ENCODE measurements around the gene RIN1. TPM values are rescaled to one million over a fixed set of nuclear protein-coding genes. Genes with fewer than 3 reads are reported as not detected.

RIN1 gene
- total and polyA plus RNA-seq, 2 of the 13 experiments (the other 11 are each of a cell fraction or from before 2014, with no cell fraction given): 2.4 to 4.1 TPM

GRCh38 chr11:66288671-66289547 lies 47.3 kb downstream of the RIN1 start, which contains the start of gene YIF1A (continued):
- TF ChIP-seq THAP11 (CRISPR knock-in tag; IDR thresholded peaks at IDR 0.05) (peak; percentile 89), ZNF160 (CRISPR knock-in tag; IDR thresholded peaks at IDR 0.05) (no peak), SMAD9 (CRISPR knock-in tag; IDR thresholded peaks at IDR 0.05) (no peak; the same call in 1 of the 2 replicates), ZNF224 (CRISPR knock-in tag; IDR thresholded peaks at IDR 0.05) (no peak), CENPBD1 (CRISPR knock-in tag; IDR thresholded peaks at IDR 0.05; ENCODE audit: borderline replicate concordance, low read depth) (no peak), SAFB2 (CRISPR knock-in tag; IDR thresholded peaks at IDR 0.05; ENCODE audit: borderline replicate concordance, low read depth) (no peak; the same call in 1 of the 2 replicates), SNAI1 (CRISPR knock-in tag; IDR thresholded peaks at IDR 0.05; ENCODE audit: borderline replicate concordance) (no peak), MED8 (CRISPR knock-in tag; IDR thresholded peaks at IDR 0.05; ENCODE audit: insufficient replicate concordance) (no peak), ZFP90 (CRISPR knock-in tag; IDR thresholded peaks at IDR 0.05; ENCODE audit: borderline replicate concordance) (peak; percentile 46; the same call in 1 of the 2 replicates), U2AF2 (IDR thresholded peaks at IDR 0.05; ENCODE audit: low read depth, low read length) (no peak), HNF4G (IDR thresholded peaks at IDR 0.05; ENCODE audit: borderline replicate concordance, low read depth, low read length) (no peak; the same call in 1 of the 2 replicates), HNF4G (CRISPR knock-in tag; IDR thresholded peaks at IDR 0.05; ENCODE audit: borderline replicate concordance, low read depth) (peak; percentile 45; the same call in 1 of the 2 replicates), KAT8 (CRISPR knock-in tag; IDR thresholded peaks at IDR 0.05) (peak; percentile 56), ZNF207 (IDR thresholded peaks at IDR 0.05; ENCODE audit: borderline replicate concordance) (no peak), CREB1 (IDR thresholded peaks at IDR 0.05) (peak; percentile 89), CREB1 (CRISPR knock-in tag; IDR thresholded peaks at IDR 0.05) (peak; percentile 88), FOXM1 (CRISPR knock-in tag; IDR thresholded peaks at IDR 0.05) (0 out of 2 replicates have a peak, but pooled peaks have one; percentile 24), LCORL (IDR thresholded peaks at IDR 0.05) (no peak), LCORL (CRISPR knock-in tag; IDR thresholded peaks at IDR 0.05) (peak; percentile 47; the same call in 1 of the 2 replicates), DNMT1 (CRISPR knock-in tag; IDR thresholded peaks at IDR 0.05) (no peak), SIX4 (CRISPR knock-in tag; IDR thresholded peaks at IDR 0.05) (no peak), ZNF441 (CRISPR knock-in tag; IDR thresholded peaks at IDR 0.05; ENCODE audit: borderline replicate concordance) (peak; percentile 60; the same call in 1 of the 2 replicates), KLF6 (CRISPR knock-in tag; IDR thresholded peaks at IDR 0.05) (peak; percentile 21; the same call in 1 of the 2 replicates), MAZ (IDR thresholded peaks at IDR 0.05; ENCODE audit: borderline replicate concordance, low read depth, low read length) (peak; percentile 57; the same call in 1 of the 2 replicates), MAZ (CRISPR knock-in tag; IDR thresholded peaks at IDR 0.05; ENCODE audit: low read depth) (peak; percentile 87; the same call in 1 of the 2 replicates), RFXANK (CRISPR knock-in tag; IDR thresholded peaks at IDR 0.05) (peak; percentile 36; the same call in 1 of the 2 replicates), ZNF720 (CRISPR knock-in tag; IDR thresholded peaks at IDR 0.05) (no peak), PHF20 (CRISPR knock-in tag; IDR thresholded peaks at IDR 0.05) (peak; percentile 46), NCOA1 (CRISPR knock-in tag; IDR thresholded peaks at IDR 0.05) (no peak), ZNF564 (CRISPR knock-in tag; IDR thresholded peaks at IDR 0.05) (peak; percentile 53; the same call in 1 of the 2 replicates), PLSCR1 (CRISPR knock-in tag; IDR thresholded peaks at IDR 0.05; ENCODE audit: borderline replicate concordance) (no peak), PRMT3 (CRISPR knock-in tag; IDR thresholded peaks at IDR 0.05; ENCODE audit: borderline replicate concordance, low read depth) (no peak), ZNF75D (CRISPR knock-in tag; IDR thresholded peaks at IDR 0.05; ENCODE audit: borderline replicate concordance) (no peak)

All from HepG2 (cell line).